Amygdala (tissue), 56 donors: ENCODE results near the gene BRD3OS.
A peak's percentile ranks its signal among the peaks of the same experiment; 100 is the strongest.

Experiments used
- DNase-seq, 56 donors: peaks; one replicate each; lab custom pipeline; 2025; lab: John Stamatoyannopoulos, UW

Gene BRD3OS

DNA sequence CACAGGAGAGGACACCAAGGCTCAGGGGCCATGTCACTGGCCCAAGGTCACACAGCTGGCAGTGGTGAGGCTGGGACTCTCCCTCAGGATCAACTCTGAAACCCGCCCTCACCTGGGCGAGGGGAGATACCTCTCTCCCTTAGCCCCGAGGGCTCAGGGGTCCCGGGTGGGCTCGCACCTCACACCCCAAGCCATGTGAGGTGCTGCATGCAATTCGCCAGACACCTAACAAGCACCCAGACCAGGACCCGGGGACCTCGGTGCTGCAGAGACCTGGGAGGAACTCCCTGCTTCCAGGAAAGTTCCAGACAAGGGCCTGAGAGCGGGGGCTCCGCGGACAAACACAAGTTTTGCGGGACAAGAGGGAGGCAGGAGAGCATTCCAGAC, 23.3 kb downstream of the BRD3OS start:
- DNase-seq, result no peak

DNA sequence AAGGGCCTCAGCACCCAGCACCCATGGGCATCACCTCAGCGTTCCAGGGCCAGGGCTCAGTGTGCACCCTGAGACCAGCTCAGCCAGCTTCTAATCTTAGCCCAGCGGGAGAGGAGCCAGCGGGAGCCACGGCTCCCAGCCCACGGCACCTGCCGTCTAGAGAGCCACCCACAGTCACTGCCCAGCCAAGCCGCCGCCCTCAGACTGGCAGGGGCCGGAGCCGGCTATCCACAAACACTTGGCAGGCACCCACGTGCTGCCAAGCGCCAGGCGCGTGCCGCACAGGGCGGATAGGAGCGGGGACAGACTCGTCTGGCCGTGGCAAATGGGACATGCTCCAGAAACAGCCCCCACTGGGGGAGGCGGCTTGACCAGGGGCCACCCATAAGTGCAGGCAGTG, 24.0 kb downstream of the BRD3OS start:
- DNase-seq, result peak in 11 of 56 donors; percentile 17 to 50 (median 30)

DNA sequence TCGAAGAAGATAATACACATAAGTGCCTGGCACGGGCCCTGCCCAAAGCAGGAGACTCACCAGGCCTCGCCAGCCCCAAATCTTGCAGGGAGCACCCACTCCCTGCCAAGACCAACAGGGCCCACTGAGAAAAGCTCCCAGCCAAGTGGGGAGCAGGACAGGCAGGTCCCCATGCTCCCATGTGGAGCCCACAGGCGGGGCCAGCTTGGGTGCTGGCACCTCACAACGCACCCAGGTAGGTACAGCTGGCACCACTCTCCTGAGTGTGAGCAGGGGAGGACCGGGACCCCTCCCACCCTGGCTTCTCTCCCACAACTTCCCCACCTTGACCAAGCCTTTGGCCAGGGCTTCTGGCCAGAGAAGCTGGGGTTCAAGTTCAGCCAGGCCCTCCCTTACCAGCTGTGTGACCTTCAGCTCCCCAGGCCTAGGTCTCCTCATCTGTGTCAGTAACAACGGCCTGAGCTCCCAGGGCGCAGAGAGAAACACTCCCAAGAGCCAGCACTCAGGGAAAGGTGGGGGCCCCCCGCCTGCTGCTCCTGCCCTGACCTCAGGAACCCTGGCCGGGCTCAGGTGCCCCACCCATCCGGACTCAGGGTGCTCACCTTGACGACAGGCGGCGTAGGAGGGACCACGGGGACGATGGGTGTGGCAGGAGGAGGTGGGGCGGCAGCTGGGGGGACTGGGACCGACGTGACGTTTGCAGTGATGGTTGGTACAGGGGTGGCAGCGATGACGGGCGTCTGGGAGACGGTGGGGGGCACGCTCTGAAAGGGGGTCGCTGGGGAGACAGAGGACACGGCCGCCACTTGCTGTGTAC, 24.7 kb downstream of the BRD3OS start:
- no peak for DNase-seq

DNA sequence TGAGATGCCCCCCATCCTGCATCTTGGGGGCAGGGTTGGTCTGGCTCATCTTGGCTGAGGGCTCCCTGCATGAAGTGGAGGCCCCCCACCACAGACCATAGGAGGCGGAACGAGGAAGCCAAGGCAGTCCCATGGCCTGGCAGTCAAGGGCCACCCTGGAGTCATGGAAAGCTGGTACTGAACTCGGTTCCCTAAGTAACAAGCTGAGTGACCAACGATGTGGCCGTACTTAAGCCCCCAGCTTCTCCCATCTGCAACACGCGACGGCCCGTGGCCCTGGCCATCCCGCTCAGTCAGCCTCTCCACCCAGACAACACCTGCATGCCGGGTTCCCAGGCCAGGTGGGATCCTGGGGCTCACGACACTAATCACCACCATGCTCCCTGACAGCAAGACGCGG, 25.4 kb downstream of the BRD3OS start:
- DNase-seq, result no peak

DNA sequence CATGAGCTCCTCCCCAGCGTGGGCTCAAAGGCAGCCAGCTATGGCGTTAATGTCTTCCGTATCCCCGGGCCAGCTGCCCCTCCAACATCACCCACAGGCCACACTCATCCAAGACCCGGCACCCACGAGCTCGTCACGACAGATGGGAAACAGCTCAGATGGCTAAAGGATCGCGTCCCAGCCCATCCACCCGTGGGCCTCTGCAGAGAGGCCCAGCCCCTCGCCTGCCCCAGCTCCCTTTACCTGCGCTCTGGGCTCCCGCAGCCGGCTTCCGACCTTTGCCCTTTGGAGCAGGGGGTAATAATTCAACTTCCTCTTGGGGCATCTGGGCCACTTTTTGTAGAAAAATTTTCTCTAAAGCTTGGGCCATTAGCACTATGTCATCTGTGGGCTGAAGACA, 26.0 kb downstream of the BRD3OS start:
- no peak for DNase-seq

GRCh38 chr9:134052491-134052890, 27.2 kb downstream of the BRD3OS start:
- no peak for DNase-seq

- no peak for DNase-seq
These were observed 27.7 kb downstream of the BRD3OS start for GRCh38 chr9:134052941-134053340.

DNA sequence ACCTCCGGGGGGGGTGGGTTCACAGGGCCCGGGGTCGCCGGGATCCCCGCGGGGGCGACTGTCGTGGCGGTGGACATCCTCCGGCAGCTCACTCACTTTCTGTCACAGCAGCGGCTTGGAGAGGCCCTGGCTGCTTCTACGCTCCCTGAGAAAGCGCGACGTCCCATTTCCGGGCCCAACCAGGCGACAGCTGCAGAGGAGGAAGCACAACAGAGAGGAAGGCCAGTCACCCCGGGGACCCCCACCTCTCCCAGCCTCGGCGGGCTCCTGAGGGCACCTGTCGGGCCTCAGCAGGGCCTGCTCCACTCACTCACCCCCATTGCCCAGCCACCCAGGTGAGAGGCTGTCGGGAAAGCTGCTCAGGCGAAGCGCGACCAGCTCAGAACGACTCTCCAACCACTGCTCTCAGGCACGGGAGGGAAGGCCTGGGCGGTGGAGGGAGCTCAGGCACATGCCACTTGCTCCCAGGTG, 28.2 kb downstream of the BRD3OS start:
- DNase-seq, result no peak

DNA sequence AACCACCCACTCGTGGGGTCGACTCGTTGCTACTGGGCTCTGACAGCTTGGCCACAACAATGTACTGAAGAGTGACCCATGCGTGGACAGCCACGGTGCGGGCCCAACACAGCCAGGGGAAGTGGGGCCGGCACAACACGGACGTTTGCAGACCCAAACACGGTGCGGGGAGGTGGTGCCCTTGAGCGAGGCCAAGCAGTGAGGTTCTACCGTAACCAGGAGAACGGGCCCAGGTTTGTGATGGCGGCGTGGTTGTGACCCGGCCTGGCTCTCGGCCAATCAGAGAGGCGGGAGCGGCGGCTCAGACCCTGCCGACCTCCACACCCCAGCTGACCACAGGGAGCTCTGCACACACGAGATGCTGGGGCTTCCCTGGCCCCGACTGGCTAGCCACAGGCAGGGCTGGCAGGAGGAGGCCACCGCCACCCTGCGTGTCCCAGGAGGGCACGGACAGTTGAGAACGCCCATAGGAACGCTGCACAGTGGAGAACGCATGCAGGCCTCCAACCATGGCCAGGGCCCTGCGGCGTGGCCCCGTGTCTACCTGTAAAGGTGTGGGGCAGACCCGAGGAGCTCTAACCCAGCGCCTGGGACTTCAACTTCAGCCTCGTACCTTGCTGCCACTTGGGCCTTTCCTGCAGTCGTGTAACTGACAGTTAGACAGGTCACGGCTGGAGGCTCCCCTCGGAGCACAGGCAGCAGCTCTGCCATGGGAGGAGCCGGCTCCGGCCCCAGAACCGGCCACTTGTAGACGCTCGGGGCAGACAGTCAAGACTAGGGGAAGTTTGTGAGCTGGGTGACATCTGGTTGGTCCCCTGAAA, 28.9 kb downstream of the BRD3OS start:
- DNase-seq, result no peak

- no peak for DNase-seq
These were observed 29.9 kb downstream of the BRD3OS start for GRCh38 chr9:134054891-134055811.

- peak in 39 of 56 donors; percentile 18 to 84 (median 61) for DNase-seq
These were observed 30.7 kb downstream of the BRD3OS start for GRCh38 chr9:134055981-134056461.

DNA sequence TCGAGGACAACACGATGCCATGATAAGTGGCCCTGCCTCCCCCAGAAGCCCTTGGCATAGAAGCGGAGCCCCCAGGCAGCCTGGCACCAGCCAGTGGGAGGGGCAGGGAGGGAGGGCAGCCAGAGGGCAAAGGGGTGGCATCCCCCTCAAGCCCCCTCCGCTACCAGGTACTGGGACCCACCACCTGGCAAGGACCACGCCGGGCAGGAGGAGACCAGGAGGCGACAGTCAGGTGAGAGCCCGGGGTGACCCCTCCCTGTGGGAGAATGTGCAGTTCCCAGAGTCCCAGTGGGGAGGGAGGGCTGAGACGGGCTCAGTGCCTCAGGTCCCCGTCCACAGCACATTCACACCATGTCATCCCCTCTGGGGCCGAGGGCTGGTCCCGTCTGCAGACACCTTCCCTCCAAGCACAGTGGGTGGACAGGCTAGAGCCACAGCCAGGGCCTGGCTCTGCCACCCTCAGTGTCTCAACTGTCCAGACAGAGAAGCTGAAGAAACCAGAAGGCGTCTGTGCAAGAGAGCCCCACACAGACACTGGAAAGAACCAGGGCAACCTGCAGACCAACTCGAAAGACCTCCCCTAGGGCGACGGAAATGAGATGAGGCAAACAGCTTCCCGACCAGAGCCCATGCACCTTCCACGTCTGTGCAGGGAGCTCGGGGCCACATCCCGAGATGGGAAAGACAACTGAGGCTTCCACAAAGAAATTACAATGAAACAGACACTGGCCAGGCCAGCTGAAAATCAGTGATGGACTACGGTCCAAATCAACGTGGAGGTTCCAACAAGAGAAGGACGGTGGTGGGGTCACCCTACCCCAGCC, 31.4 kb downstream of the BRD3OS start:
- no peak for DNase-seq

DNA sequence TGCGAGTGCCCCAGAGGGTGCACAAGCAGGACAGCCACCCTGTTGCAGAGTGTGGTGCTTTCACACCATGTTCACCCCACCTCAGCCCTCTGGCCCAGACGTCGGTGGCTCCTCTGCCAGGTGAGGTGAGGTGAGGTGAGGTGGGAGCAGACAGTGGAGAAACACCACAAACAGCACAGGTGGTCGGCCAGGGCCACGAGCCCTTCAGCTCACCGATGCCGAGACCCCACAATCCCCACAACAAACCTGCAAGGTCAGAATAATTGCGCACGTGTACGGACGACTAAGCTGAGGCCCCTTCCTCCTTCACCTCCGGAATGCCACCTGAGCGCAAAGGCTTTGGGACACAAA, 32.0 kb downstream of the BRD3OS start:
- no peak for DNase-seq

GRCh38 chr9:134057751-134058701, 32.7 kb downstream of the BRD3OS start:
- no peak for DNase-seq

- DNase-seq, result peak in 1 of 56 donors; percentile 24
These were observed 33.4 kb downstream of the BRD3OS start for GRCh38 chr9:134058716-134059115.

DNA sequence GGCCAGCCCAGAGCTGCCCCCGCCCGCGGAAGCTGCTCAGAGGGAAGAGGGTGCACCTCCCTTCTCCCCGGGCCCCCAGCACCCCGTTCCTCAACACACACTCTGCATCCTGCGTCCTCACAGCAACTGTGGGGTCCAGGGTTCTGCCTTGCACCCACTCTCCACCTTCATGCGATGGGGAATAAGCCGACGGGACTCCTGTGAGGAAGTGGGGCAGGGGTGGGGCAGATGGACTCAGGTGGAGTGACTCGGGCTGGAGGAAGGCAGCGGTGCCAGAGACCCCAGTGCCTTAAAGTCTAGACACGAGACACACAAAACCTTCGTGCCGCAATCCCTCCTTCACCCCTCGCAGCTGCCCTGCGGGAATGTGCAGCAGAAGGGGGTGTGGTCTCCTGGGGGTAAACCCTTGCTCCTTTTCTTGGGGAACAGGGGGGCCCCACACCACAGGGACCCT, 33.9 kb downstream of the BRD3OS start:
- no peak for DNase-seq

DNA sequence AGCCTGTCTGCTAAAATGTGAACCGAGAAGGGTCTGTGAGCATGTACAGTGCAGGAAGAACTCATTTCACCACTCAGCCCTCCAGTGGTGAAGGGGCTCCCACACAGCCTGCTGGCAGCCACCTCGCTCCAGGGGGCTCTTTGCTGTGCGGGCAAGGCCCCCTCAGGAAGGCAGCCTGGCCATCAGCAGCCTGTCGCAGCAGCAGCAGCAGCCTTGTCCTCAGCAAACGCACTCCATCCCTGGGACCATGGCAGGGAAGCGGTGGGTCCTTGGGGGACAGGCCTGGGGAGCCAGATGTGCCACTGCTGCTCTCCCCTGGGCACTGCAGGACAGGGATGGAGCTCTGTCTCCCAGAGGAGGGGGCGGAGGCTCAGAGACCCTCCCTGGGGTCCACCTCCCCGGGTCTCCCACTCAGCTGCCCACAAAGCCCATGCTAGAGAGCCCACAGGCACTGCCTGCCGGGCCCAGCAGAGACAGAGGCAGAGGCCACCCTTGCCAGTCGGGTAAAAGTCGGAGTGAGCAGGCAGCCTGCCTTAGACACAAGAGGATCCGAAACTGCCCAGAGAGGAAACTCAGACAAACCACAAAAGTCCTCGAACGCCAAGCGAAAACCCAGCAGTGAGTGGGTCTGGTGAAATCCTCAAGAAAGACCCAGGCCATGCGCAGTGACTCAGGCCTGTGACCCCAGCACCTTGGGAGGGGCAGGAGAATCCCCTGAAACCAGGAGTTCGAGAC, 34.5 kb downstream of the BRD3OS start:
- DNase-seq, result peak in 5 of 56 donors; percentile 14 to 62 (median 23)

GRCh38 chr9:134060546-134060945, 35.3 kb downstream of the BRD3OS start:
- no peak for DNase-seq
